Measurements from ENCODE around the gene CD200R1.

CD200R1 gene

DNA sequence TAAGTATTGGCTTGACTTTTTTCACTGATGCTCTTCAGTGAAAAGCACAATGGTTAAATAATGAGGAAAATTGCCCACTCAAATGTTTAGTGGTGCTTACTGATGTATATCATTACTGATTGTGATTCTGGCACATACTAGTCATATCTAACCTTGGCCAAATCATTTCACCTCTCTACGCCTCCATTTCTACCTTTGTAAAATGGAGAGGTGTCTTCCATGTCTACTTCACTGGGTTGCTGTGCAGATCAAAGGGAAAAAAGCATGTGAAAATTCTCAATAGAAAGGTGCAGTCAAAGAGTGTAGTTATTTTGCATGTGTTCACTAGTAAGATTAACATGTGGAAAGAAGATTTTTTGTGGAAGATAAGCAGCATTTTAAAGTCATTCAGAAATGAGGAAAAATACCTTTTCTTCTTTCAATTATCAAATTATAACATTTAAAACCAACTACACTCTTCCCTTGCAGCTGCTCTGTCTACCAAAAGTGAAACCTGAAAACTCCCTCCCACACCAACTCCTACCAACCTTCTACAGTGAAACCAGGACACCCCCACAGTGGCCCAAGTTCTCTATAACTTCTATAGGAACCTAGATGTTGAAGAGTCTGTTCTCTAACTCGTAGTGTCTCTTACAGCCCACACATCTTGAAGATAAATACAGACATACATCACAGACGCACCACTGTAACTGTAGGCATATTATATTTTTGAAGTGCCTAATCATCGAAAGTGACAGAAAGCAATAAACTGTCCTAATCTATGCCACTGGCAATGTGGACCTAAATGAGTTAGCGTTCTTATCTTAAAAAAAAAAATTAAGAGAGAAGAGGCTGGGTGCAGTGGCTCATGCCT is 1.4 kb downstream of the CD200R1 start:
- no peak overlapping the region for H3K9ac ChIP-seq (ENCODE audit: low read length)
- H3K4me1 ChIP-seq (ENCODE audit: control insufficient read depth, insufficient read depth, low read length), result no peaks in the 10 kb centered on the region
- H3K36me3 ChIP-seq (ENCODE audit: control insufficient read depth, insufficient read depth, low read length, severe bottlenecking), result no peaks in the 10 kb centered on the region
- no peaks in the 10 kb centered on the region for H3K9me3 ChIP-seq (ENCODE audit: control insufficient read depth, low read length)
- DNase-seq (ENCODE audit: low read depth), result no peak
- no peaks in the 10 kb centered on the region for H3K27me3 ChIP-seq (replicated peaks; ENCODE audit: control insufficient read depth, insufficient read depth, low read length)
- no peak overlapping the region for H3K4me3 ChIP-seq (ENCODE audit: low read length)

- Histone ChIP-seq H3K27me3 (replicated peaks; ENCODE audit: control insufficient read depth, insufficient read depth, low read length) (no peaks in the 10 kb centered on the region), H3K9me3 (ENCODE audit: control insufficient read depth, low read length) (no peaks in the 10 kb centered on the region), H3K9ac (ENCODE audit: low read length) (no peak overlapping the region), H3K4me3 (ENCODE audit: low read length) (no peak overlapping the region), H3K36me3 (ENCODE audit: control insufficient read depth, insufficient read depth, low read length, severe bottlenecking) (no peaks in the 10 kb centered on the region), H3K4me1 (ENCODE audit: control insufficient read depth, insufficient read depth, low read length) (no peaks in the 10 kb centered on the region)
- DNase-seq (ENCODE audit: low read depth), result no peak
Observed at GRCh38 chr3:112972158-112972557, 2.7 kb downstream of the CD200R1 start.

DNA sequence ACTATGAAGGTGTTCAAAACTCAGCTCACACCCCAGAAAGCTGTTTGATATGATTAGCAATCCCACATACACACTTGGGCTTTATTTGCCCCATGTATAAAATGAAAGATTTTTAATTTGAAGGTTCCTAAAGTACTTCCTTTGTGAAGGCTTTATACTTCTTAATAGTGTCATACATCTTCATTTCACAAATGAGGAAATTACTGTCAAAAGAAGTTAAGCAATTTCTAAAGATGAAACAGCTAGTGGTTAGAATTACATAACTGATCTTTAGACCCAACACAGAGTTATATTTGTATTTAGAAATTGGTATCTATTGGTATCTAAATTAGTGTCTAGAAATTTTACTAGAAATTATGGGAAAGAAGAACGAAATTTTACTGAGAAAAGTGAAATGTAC is 7.1 kb downstream of the CD200R1 start:
- no peak for DNase-seq (ENCODE audit: low read depth)
- Histone ChIP-seq H3K9ac (ENCODE audit: low read length) (no peak overlapping the region), H3K4me3 (ENCODE audit: low read length) (no peak overlapping the region), H3K9me3 (ENCODE audit: control insufficient read depth, low read length) (no peaks in the 10 kb centered on the region), H3K4me1 (ENCODE audit: control insufficient read depth, insufficient read depth, low read length) (no peaks in the 10 kb centered on the region), H3K27me3 (replicated peaks; ENCODE audit: control insufficient read depth, insufficient read depth, low read length) (peaks cover 12% of the 10 kb centered on the region), H3K36me3 (ENCODE audit: control insufficient read depth, insufficient read depth, low read length, severe bottlenecking) (no peaks in the 10 kb centered on the region)

DNA sequence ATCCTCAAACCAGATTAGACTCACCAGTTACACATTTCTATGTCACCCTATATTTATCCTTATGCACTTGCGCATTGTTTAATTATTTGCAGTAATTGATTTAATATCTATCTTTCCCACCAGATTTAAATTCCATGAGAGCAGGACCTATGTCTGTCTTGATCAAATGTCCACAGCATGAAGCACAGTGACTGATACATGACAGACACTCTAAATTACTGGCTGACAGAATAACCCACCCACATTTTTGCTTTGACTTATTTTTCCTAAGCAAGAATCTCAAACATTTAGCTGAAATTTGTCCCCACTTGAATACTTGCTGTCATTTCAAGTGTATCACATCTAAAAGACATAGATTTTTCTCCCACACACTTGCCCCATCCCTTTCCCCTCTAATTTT is 7.5 kb downstream of the CD200R1 start:
- Histone ChIP-seq H3K4me3 (ENCODE audit: low read length) (no peak overlapping the region), H3K9ac (ENCODE audit: low read length) (no peak overlapping the region), H3K27me3 (replicated peaks; ENCODE audit: control insufficient read depth, insufficient read depth, low read length) (peaks cover 12% of the 10 kb centered on the region), H3K4me1 (ENCODE audit: control insufficient read depth, insufficient read depth, low read length) (no peaks in the 10 kb centered on the region), H3K36me3 (ENCODE audit: control insufficient read depth, insufficient read depth, low read length, severe bottlenecking) (no peaks in the 10 kb centered on the region), H3K9me3 (ENCODE audit: control insufficient read depth, low read length) (no peaks in the 10 kb centered on the region)
- DNase-seq (ENCODE audit: low read depth), result no peak

- Histone ChIP-seq H3K9me3 (ENCODE audit: control insufficient read depth, low read length) (no peaks in the 10 kb centered on the region), H3K36me3 (ENCODE audit: control insufficient read depth, insufficient read depth, low read length, severe bottlenecking) (no peaks in the 10 kb centered on the region), H3K9ac (ENCODE audit: low read length) (no peak overlapping the region), H3K4me1 (ENCODE audit: control insufficient read depth, insufficient read depth, low read length) (no peaks in the 10 kb centered on the region), H3K27me3 (replicated peaks; ENCODE audit: control insufficient read depth, insufficient read depth, low read length) (peaks cover 12% of the 10 kb centered on the region), H3K4me3 (ENCODE audit: low read length) (no peak overlapping the region)
- DNase-seq (ENCODE audit: low read depth), result no peak
Observed at GRCh38 chr3:112966633-112967032, 8.3 kb downstream of the CD200R1 start.

DNA sequence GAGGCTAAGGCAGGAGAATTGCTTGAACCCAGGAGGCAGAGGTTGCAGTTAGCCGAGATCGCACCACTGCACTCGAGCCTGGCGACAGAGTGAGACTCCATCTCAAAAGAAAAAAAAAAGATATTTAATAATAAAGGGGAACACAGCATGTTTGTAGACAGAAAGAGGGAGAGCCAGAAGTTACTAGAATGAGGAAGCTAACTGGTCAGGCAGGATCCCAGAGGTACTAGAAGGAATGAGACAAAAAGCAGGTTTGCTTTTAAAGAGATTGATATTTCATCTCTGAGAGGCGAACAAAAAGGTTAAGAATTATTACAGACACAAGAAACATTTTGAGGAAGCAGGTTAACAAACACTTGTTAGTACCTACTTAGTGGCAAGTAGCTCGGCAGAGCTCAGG is 9.2 kb downstream of the CD200R1 start:
- Histone ChIP-seq H3K36me3 (ENCODE audit: control insufficient read depth, insufficient read depth, low read length, severe bottlenecking) (no peaks in the 10 kb centered on the region), H3K4me1 (ENCODE audit: control insufficient read depth, insufficient read depth, low read length) (no peaks in the 10 kb centered on the region), H3K4me3 (ENCODE audit: low read length) (no peak overlapping the region), H3K9ac (ENCODE audit: low read length) (no peak overlapping the region), H3K9me3 (ENCODE audit: control insufficient read depth, low read length) (no peaks in the 10 kb centered on the region), H3K27me3 (replicated peaks; ENCODE audit: control insufficient read depth, insufficient read depth, low read length) (peaks cover 12% of the 10 kb centered on the region)
- DNase-seq (ENCODE audit: low read depth), result no peak

DNA sequence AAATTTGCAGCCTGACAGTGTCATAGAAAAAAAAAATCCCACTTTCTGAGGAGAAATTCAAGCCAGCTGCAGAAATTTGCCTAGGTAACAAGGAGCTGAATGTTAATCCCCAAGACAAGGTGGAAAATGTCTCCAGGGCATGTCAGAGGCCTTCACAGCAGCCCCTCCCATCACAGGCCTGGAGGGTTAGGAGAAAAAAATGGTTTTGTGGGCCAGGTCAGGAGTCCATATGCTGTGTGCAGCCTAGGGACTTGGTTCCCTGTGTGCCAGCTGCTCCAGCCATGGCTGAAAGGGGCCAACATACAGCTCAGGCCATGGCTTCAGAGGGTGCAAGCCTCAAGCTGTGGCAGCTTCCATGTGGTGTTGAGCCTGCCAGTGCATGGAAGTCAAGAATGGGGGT is 11.2 kb downstream of the CD200R1 start:
- DNase-seq (ENCODE audit: low read depth), result no peak
- Histone ChIP-seq H3K9ac (ENCODE audit: low read length) (no peak overlapping the region), H3K4me3 (ENCODE audit: low read length) (no peak overlapping the region), H3K9me3 (ENCODE audit: control insufficient read depth, low read length) (no peaks in the 10 kb centered on the region), H3K36me3 (ENCODE audit: control insufficient read depth, insufficient read depth, low read length, severe bottlenecking) (no peaks in the 10 kb centered on the region), H3K4me1 (ENCODE audit: control insufficient read depth, insufficient read depth, low read length) (no peaks in the 10 kb centered on the region), H3K27me3 (replicated peaks; ENCODE audit: control insufficient read depth, insufficient read depth, low read length) (peaks cover 12% of the 10 kb centered on the region)

GRCh38 chr3:112958811-112959560 is 15.9 kb downstream of the CD200R1 start:
- no peak for DNase-seq (ENCODE audit: low read depth)
- no peaks in the 10 kb centered on the region for H3K36me3 ChIP-seq (ENCODE audit: control insufficient read depth, insufficient read depth, low read length, severe bottlenecking)
- H3K4me1 ChIP-seq (ENCODE audit: control insufficient read depth, insufficient read depth, low read length), result no peaks in the 10 kb centered on the region
- no peak overlapping the region for H3K4me3 ChIP-seq (ENCODE audit: low read length)
- no peaks in the 10 kb centered on the region for H3K27me3 ChIP-seq (replicated peaks; ENCODE audit: control insufficient read depth, insufficient read depth, low read length)
- H3K9me3 ChIP-seq (ENCODE audit: control insufficient read depth, low read length), result peaks cover 5% of the 10 kb centered on the region
- no peak overlapping the region for H3K9ac ChIP-seq (ENCODE audit: low read length)

GRCh38 chr3:112956351-112956750 is 18.6 kb downstream of the CD200R1 start:
- Histone ChIP-seq H3K9me3 (ENCODE audit: control insufficient read depth, low read length) (peaks cover 7% of the 10 kb centered on the region), H3K36me3 (ENCODE audit: control insufficient read depth, insufficient read depth, low read length, severe bottlenecking) (no peaks in the 10 kb centered on the region), H3K9ac (ENCODE audit: low read length) (no peak overlapping the region), H3K27me3 (replicated peaks; ENCODE audit: control insufficient read depth, insufficient read depth, low read length) (no peaks in the 10 kb centered on the region), H3K4me1 (ENCODE audit: control insufficient read depth, insufficient read depth, low read length) (no peaks in the 10 kb centered on the region), H3K4me3 (ENCODE audit: low read length) (no peak overlapping the region)
- DNase-seq (ENCODE audit: low read depth), result no peak

GRCh38 chr3:112948346-112948838 is 26.5 kb downstream of the CD200R1 start:
- Histone ChIP-seq H3K9ac (ENCODE audit: low read length) (no peak overlapping the region), H3K9me3 (ENCODE audit: control insufficient read depth, low read length) (peaks cover 15% of the 10 kb centered on the region), H3K4me1 (ENCODE audit: control insufficient read depth, insufficient read depth, low read length) (no peaks in the 10 kb centered on the region), H3K36me3 (ENCODE audit: control insufficient read depth, insufficient read depth, low read length, severe bottlenecking) (no peaks in the 10 kb centered on the region), H3K27me3 (replicated peaks; ENCODE audit: control insufficient read depth, insufficient read depth, low read length) (no peaks in the 10 kb centered on the region), H3K4me3 (ENCODE audit: low read length) (no peak overlapping the region)
- no peak for DNase-seq (ENCODE audit: low read depth)

DNA sequence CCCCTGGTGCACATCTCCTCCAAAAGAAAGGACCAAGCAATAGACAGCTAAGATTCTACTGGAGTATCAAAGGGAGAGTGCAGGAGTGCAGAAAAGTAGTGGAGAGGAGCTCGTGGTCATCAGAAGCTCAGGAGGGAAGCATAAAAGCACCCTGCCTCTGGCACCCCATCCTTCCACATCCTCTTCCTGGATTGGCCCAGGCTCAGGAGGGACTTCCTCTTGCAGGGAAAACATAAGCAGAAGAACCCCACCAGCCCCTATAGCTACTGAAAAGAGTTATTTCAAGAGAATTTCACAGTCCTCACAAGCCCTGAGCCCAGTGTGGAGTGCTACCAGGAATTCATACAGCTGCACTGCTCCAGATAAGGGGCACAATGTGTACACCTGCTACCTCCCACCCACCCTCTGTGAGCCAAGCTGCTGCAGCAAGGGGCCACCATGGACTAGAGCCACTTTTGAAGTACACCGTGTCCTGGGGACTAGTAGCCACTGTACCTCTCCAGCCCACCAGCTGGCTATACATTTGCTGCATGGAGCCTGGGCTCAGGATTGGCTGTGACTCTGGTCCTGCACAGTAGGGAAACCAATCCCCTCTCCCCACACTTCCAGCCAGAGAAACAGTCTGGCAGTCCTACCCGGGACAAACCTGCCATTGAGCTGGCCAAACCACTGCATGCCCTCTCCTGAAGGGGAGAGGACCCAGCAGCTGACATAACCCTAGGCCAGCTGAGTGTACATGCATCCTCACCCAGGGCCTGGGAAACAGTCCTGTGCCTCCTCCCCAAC is 43.0 kb downstream of the CD200R1 start:
- Histone ChIP-seq H3K4me1 (ENCODE audit: control insufficient read depth, insufficient read depth, low read length) (no peaks in the 10 kb centered on the region), H3K27me3 (replicated peaks; ENCODE audit: control insufficient read depth, insufficient read depth, low read length) (no peaks in the 10 kb centered on the region), H3K4me3 (ENCODE audit: low read length) (no peak overlapping the region), H3K9ac (ENCODE audit: low read length) (no peak overlapping the region), H3K9me3 (ENCODE audit: control insufficient read depth, low read length) (peaks cover 18% of the 10 kb centered on the region), H3K36me3 (ENCODE audit: control insufficient read depth, insufficient read depth, low read length, severe bottlenecking) (no peaks in the 10 kb centered on the region)
- DNase-seq (ENCODE audit: low read depth), result no peak

All from adipocyte (in vitro differentiated cells).